ENCODE data around the gene C5orf58. TPM values are rescaled to one million over a fixed set of nuclear protein-coding genes. Genes with fewer than 3 reads are reported as not detected.

The C5orf58 gene
- total and polyA plus RNA-seq, 2 donors (not counting 1 experiment from before 2014, with no cell fraction given), result not detected

- H3K36me3 ChIP-seq (ENCODE audit: control insufficient read depth, insufficient read depth, low read length), result no peaks in the 10 kb centered on the region
- no peaks in the 10 kb centered on the region for H3K27me3 ChIP-seq (ENCODE audit: control insufficient read depth, insufficient read depth, low read length)
- no peaks in the 10 kb centered on the region for H3K4me1 ChIP-seq (ENCODE audit: control insufficient read depth, extremely low read depth, insufficient read depth, low read length)
- H3K4me2 ChIP-seq (ENCODE audit: extremely low read depth, insufficient read depth, low read length), result no peak overlapping the region
- H3K4me3 ChIP-seq (replicated peaks in 1 of 4; ENCODE audit: control extremely low read depth in 1 of 4, insufficient read depth in 1 of 4, low read depth in 3 of 4, low read length in 4 of 4), result no peak overlapping the region
- TF ChIP-seq EZH2 (IDR thresholded peaks at IDR 0.05; ENCODE audit: low read length, missing control alignments) (no peak), CTCF (conservative IDR thresholded peaks at IDR 0.05 in 1 of 2, IDR thresholded peaks at IDR 0.05 in 1 of 2; ENCODE audit: low read depth in 1 of 2, low read length in 2 of 2) (no peak)
- no peak overlapping the region for H3K9ac ChIP-seq (ENCODE audit: insufficient read depth, low read length)
- H2AFZ ChIP-seq (ENCODE audit: low read length), result no peak overlapping the region
- H3K9me3 ChIP-seq (ENCODE audit: control insufficient read depth, insufficient read depth, low read depth, low read length), result no peaks in the 10 kb centered on the region
- H3K79me2 ChIP-seq (ENCODE audit: control insufficient read depth, insufficient read depth, low read length), result no peaks in the 10 kb centered on the region
- H3K27ac ChIP-seq (ENCODE audit: insufficient read depth, low read length), result no peak overlapping the region
- no peaks in the 10 kb centered on the region for H4K20me1 ChIP-seq (ENCODE audit: control insufficient read depth, extremely low read depth, insufficient read depth, low read length)
- DNase-seq (ENCODE audit: low read depth in 2 of 2), result no peak
These were observed 6.6 kb upstream of the C5orf58 start for GRCh38 chr5:170226129-170226615.

GRCh38 chr5:170226661-170227060 is 6.1 kb upstream of the C5orf58 start:
- H3K9ac ChIP-seq (ENCODE audit: insufficient read depth, low read length), result no peak overlapping the region
- H3K27ac ChIP-seq (ENCODE audit: insufficient read depth, low read length), result no peak overlapping the region
- TF ChIP-seq CTCF (conservative IDR thresholded peaks at IDR 0.05 in 1 of 2, IDR thresholded peaks at IDR 0.05 in 1 of 2; ENCODE audit: low read depth in 1 of 2, low read length in 2 of 2) (no peak), EZH2 (IDR thresholded peaks at IDR 0.05; ENCODE audit: low read length, missing control alignments) (no peak)
- no peaks in the 10 kb centered on the region for H3K27me3 ChIP-seq (ENCODE audit: control insufficient read depth, insufficient read depth, low read length)
- H3K4me1 ChIP-seq (ENCODE audit: control insufficient read depth, extremely low read depth, insufficient read depth, low read length), result no peaks in the 10 kb centered on the region
- H3K36me3 ChIP-seq (ENCODE audit: control insufficient read depth, insufficient read depth, low read length), result no peaks in the 10 kb centered on the region
- H4K20me1 ChIP-seq (ENCODE audit: control insufficient read depth, extremely low read depth, insufficient read depth, low read length), result no peaks in the 10 kb centered on the region
- no peak overlapping the region for H3K4me2 ChIP-seq (ENCODE audit: extremely low read depth, insufficient read depth, low read length)
- no peaks in the 10 kb centered on the region for H3K9me3 ChIP-seq (ENCODE audit: control insufficient read depth, insufficient read depth, low read depth, low read length)
- H3K4me3 ChIP-seq (replicated peaks in 1 of 4; ENCODE audit: control extremely low read depth in 1 of 4, insufficient read depth in 1 of 4, low read depth in 3 of 4, low read length in 4 of 4), result no peak overlapping the region
- no peak for DNase-seq (ENCODE audit: low read depth in 2 of 2)
- H3K79me2 ChIP-seq (ENCODE audit: control insufficient read depth, insufficient read depth, low read length), result no peaks in the 10 kb centered on the region
- no peak overlapping the region for H2AFZ ChIP-seq (ENCODE audit: low read length)

- H3K27me3 ChIP-seq (ENCODE audit: control insufficient read depth, insufficient read depth, low read length), result no peaks in the 10 kb centered on the region
- H3K36me3 ChIP-seq (ENCODE audit: control insufficient read depth, insufficient read depth, low read length), result no peaks in the 10 kb centered on the region
- no peaks in the 10 kb centered on the region for H3K9me3 ChIP-seq (ENCODE audit: control insufficient read depth, insufficient read depth, low read depth, low read length)
- DNase-seq (ENCODE audit: low read depth in 2 of 2), result no peak
- H2AFZ ChIP-seq (ENCODE audit: low read length), result no peak overlapping the region
- H3K27ac ChIP-seq (ENCODE audit: insufficient read depth, low read length), result no peak overlapping the region
- H3K4me2 ChIP-seq (ENCODE audit: extremely low read depth, insufficient read depth, low read length), result no peak overlapping the region
- H3K4me3 ChIP-seq (replicated peaks in 1 of 4; ENCODE audit: control extremely low read depth in 1 of 4, insufficient read depth in 1 of 4, low read depth in 3 of 4, low read length in 4 of 4), result no peak overlapping the region
- no peak for TF ChIP-seq CTCF (conservative IDR thresholded peaks at IDR 0.05 in 1 of 2, IDR thresholded peaks at IDR 0.05 in 1 of 2; ENCODE audit: low read depth in 1 of 2, low read length in 2 of 2)
- TF ChIP-seq EZH2 (IDR thresholded peaks at IDR 0.05; ENCODE audit: low read length, missing control alignments), result no peak
- no peaks in the 10 kb centered on the region for H4K20me1 ChIP-seq (ENCODE audit: control insufficient read depth, extremely low read depth, insufficient read depth, low read length)
- no peak overlapping the region for H3K9ac ChIP-seq (ENCODE audit: insufficient read depth, low read length)
- H3K4me1 ChIP-seq (ENCODE audit: control insufficient read depth, extremely low read depth, insufficient read depth, low read length), result no peaks in the 10 kb centered on the region
- H3K79me2 ChIP-seq (ENCODE audit: control insufficient read depth, insufficient read depth, low read length), result no peaks in the 10 kb centered on the region
These were observed 3.9 kb upstream of the C5orf58 start for GRCh38 chr5:170228762-170229435.
